PFSK-1 (cell line): ENCODE measurements around the gene SH2D1B.

Source experiments
- FOXP2 ChIP-seq: optimal IDR thresholded peaks from 2 replicates; pipeline ENCODE3; 2011; ENCODE audit warnings: borderline replicate concordance, control low read depth, inconsistent platforms; ENCODE audit not compliant: insufficient read depth; ENCODE audit errors: extremely low read length, extremely low read depth
- POLR2AphosphoS5 ChIP-seq: IDR thresholded peaks from 2 replicates; pipeline ENCODE4 v1.6.1; 2012; ENCODE audit warnings: low read depth, mild to moderate bottlenecking, control low read depth, low read length, moderate library complexity
- REST ChIP-seq, 2 experiments: IDR thresholded peaks; 2 replicates each; pipeline versions ENCODE4 v1.6.1 to v1.8.0; 2011 to 2012; ENCODE audit warnings: low read depth in 2 of 2, low read length in 2 of 2, control low read depth in 1 of 2, inconsistent platforms in 1 of 2, mild to moderate bottlenecking in 1 of 2, moderate library complexity in 1 of 2; ENCODE audit not compliant: insufficient read depth in 1 of 2
- SIN3A ChIP-seq: IDR thresholded peaks from 2 replicates; pipeline ENCODE4 v1.6.1; 2012; ENCODE audit warnings: mild to moderate bottlenecking, low read length, moderate library complexity, borderline replicate concordance; ENCODE audit not compliant: insufficient read depth
- TAF1 ChIP-seq: IDR thresholded peaks from 2 replicates; pipeline ENCODE4 v1.6.1; 2012; ENCODE audit warnings: low read length, control low read depth, borderline replicate concordance; ENCODE audit not compliant: insufficient read depth

SH2D1B gene

GRCh38 chr1:162383516-162383915 is 28.4 kb downstream of the SH2D1B start:
- no peak for TF ChIP-seq FOXP2
- no peak for TF ChIP-seq REST (IDR thresholded peaks at IDR 0.05; ENCODE audit: insufficient read depth in 1 of 2, low read depth in 2 of 2, low read length in 2 of 2)
- TF ChIP-seq SIN3A, result no peak
- no peak for TF ChIP-seq TAF1
- TF ChIP-seq POLR2AphosphoS5, result no peak

DNA sequence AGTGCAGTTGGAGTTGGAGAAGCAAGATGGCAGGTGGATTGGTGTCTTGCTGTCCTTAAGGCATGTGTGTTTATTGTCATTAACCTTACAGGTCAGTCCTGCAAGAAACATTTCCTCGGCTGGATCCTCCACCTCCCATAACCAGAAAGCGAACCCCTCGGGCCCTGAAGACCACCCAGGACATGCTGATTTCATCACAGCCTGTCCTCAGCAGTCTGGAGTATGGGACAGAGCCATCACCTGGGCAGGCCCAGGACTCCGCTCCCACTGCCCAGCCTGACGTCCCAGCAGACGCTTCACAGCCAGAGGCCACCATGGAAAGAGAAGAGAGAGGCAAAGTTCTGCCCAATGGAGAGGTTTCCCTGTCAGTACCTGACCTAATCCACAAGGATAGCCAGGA is 28.8 kb downstream of the SH2D1B start:
- TF ChIP-seq FOXP2 (no peak), TAF1 (no peak), POLR2AphosphoS5 (no peak), REST (IDR thresholded peaks at IDR 0.05; ENCODE audit: insufficient read depth in 1 of 2, low read depth in 2 of 2, low read length in 2 of 2) (no peak), SIN3A (no peak)

GRCh38 chr1:162381941-162382750 is 29.8 kb downstream of the SH2D1B start:
- TF ChIP-seq POLR2AphosphoS5, result no peak
- TF ChIP-seq FOXP2, result no peak
- TF ChIP-seq TAF1, result no peak
- TF ChIP-seq SIN3A, result no peak
- no peak for TF ChIP-seq REST (IDR thresholded peaks at IDR 0.05; ENCODE audit: insufficient read depth in 1 of 2, low read depth in 2 of 2, low read length in 2 of 2)

GRCh38 chr1:162381383-162381782 is 30.6 kb downstream of the SH2D1B start, which contains the start of gene C1orf226:
Gene C1orf226, plus strand, starts transcription at chr1:162381728. Its CDS starts 174 bp downstream, at chr1:162381902.
- TF ChIP-seq SIN3A, result no peak
- TF ChIP-seq TAF1, result no peak
- no peak for TF ChIP-seq FOXP2
- TF ChIP-seq POLR2AphosphoS5, result no peak
- no peak for TF ChIP-seq REST (IDR thresholded peaks at IDR 0.05; ENCODE audit: insufficient read depth in 1 of 2, low read depth in 2 of 2, low read length in 2 of 2)
